WTC11 (cell line): Measurements from ENCODE around the gene PDPK1.

Experiments used
- ATF1 ChIP-seq: sonication (generic); formaldehyde crosslinking; IDR thresholded peaks from 2 replicates; pipeline ENCODE4 v1.8.1; 2023; ENCODE audit warnings: mild to moderate bottlenecking, moderate library complexity, missing genetic modification reagents
- CTCF ChIP-seq: fragments of 200-600 bp; IDR thresholded peaks from 2 replicates; pipeline ENCODE4 v1.8.0; 2022; ENCODE audit warnings: antibody characterized with exemption
- E2F1 ChIP-seq: sonication (generic); formaldehyde crosslinking; IDR thresholded peaks from 2 replicates; pipeline ENCODE4 v1.8.0; 2022; ENCODE audit warnings: mild to moderate bottlenecking, missing genetic modification reagents
- MAX ChIP-seq: sonication (generic); formaldehyde crosslinking; IDR thresholded peaks from 2 replicates; pipeline ENCODE4 v1.8.0; 2022; ENCODE audit warnings: mild to moderate bottlenecking, missing genetic modification reagents
- TEAD4 ChIP-seq: sonication (generic); formaldehyde crosslinking; IDR thresholded peaks from 2 replicates; pipeline ENCODE4 v1.8.0; 2022; ENCODE audit warnings: mild to moderate bottlenecking, missing genetic modification reagents
- ZNF232 ChIP-seq: sonication (generic); formaldehyde crosslinking; IDR thresholded peaks from 2 replicates; pipeline ENCODE4 v1.8.0; 2022; ENCODE audit warnings: mild to moderate bottlenecking, missing genetic modification reagents

DNA sequence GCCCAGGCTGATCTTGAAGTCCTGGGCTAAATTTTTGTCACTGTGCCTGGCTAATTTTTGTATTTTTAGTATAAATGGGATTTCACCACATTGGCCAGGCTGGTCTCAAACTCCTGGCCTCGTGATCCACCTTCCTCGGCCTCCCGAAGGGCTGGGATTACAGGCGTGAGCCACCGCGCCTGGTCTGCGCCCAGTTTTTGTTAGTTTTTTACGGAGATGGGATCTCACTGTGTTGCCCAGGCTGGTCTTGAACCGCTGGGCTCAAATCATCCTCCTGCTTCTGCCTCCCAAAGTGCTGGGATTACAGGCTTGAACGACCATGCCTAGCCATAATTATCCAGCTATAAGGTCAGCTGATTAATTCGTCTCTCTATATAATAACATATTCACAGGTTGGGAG is 3.9 kb upstream of the PDPK1 start:
- TF ChIP-seq CTCF (no peak), ATF1 (CRISPR knock-in tag) (no peak), ZNF232 (no peak), TEAD4 (no peak), MAX (CRISPR knock-in tag) (no peak), E2F1 (CRISPR knock-in tag) (no peak)
